Uterus (tissue), 4 donors: Measurements from ENCODE around the gene NPAS1. TPM values are rescaled to one million over a fixed set of nuclear protein-coding genes. Genes with fewer than 3 reads are reported as not detected.
"Not testable (repeated sequence)": the region's sequence is repeated elsewhere in the genome, so short reads cannot be mapped to it uniquely, and the experiment has no call there.

Source experiments
- DNase-seq, 2 donors: peaks; one replicate each; pipeline ENCODE4 v3.0.0-alpha.2; 2019 to 2020
- H3K27ac ChIP-seq, 2 donors: fragments of 200-600 bp; sonication (generic); 1 replicate in 1 of 2; 2 replicates in 1 of 2; pipeline ENCODE4 v1.5.1; 2016 to 2018
- H3K27me3 ChIP-seq, 2 donors: fragments of 200-600 bp; sonication (generic); one replicate each; pipeline ENCODE4 v1.5.1; 2018 to 2019; ENCODE audit warnings: control low read depth in 1 of 2
- H3K36me3 ChIP-seq, 2 donors: fragments of 200-600 bp; sonication (generic); one replicate each; pipeline ENCODE4 v1.5.1; 2019; ENCODE audit warnings: control low read depth in 1 of 2
- H3K4me1 ChIP-seq, 2 donors: fragments of 200-600 bp; sonication (generic); one replicate each; pipeline ENCODE4 v1.5.1; 2018 to 2019; ENCODE audit warnings: control low read depth in 1 of 2
- H3K4me3 ChIP-seq, 2 donors: fragments of 200-600 bp; sonication (generic); 1 replicate in 1 of 2; 2 replicates in 1 of 2; pipeline ENCODE4 v1.5.1; 2018 to 2019; ENCODE audit warnings: mild to moderate bottlenecking in 1 of 2
- H3K9me3 ChIP-seq, 2 donors: fragments of 200-600 bp; sonication (generic); one replicate each; pipeline ENCODE4 v1.5.1; 2019; ENCODE audit warnings: control low read depth in 1 of 2
- POLR2A ChIP-seq, 2 donors: fragments of 450-650 bp; IDR thresholded peaks; one replicate each; pipeline ENCODE4 v1.6.1; 2016; ENCODE audit warnings: antibody characterized with exemption in 2 of 2, mild to moderate bottlenecking in 1 of 2, moderate library complexity in 1 of 2
- intact Hi-C: fragments of 100-400 bp; cut with DNase I; formaldehyde crosslinking; loops from one replicate; pipeline ENCODE4 v1.15.1; 2023; ENCODE audit warnings: low total_unique reads
- total RNA-seq, 4 donors: library from RNA; depleted of rRNA in 3 of 4; stranded (reverse); fragments of >200 nt in 3 of 4; gene quantifications; one replicate each; pipeline versions ENCODE4 v1.1.0 to v1.2.4, GENCODE V29; 2014 to 2023
- TF ChIP-seq, protein P1 (sequence below), 4 experiments: fragments of 200-600 bp in 2 of 4; fragments of 450-650 bp in 2 of 4; sonication (generic) in 2 of 4; IDR thresholded peaks; one replicate each; pipeline ENCODE4 v1.5.1; 2016 to 2019; ENCODE audit warnings: antibody characterized with exemption in 4 of 4, mild to moderate bottlenecking in 2 of 4, moderate library complexity in 1 of 4
- donor health status: DM: yes; HTN: yes; CAD: no.

NPAS1 gene
- total RNA-seq, 4 donors from 2014 or later: not detected

DNA sequence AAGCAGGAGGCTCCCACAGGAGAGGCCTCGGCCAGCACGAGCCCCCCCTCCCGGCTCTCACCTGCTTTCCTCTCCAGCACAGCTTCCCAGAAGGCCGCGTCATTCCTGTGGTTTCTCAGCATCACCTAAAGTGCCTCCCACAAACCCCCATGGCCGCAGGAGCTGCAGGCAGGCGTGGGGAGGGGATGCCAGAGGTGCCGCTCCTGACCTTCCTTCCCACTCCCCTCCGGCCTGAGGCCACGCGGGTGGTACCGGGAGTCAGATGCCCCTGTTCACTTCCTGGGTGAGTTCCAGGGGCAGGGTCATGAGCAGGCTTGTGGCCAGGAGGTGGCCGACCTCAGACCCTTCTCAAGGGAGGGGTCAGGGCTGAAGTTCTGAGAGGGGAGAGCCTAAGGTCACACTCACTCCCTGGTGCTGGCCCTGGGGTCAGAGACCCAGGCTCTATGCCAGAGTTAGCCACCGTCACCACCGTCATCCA, 14.4 kb upstream of the NPAS1 start:
- H3K4me3 ChIP-seq: no peak overlapping the region
- no peaks in the 10 kb centered on the region for H3K36me3 ChIP-seq
- H3K27ac ChIP-seq: no peak overlapping the region
- no peak for TF ChIP-seq POLR2A (IDR thresholded peaks at IDR 0.05)
- TF ChIP-seq, protein P1, sequence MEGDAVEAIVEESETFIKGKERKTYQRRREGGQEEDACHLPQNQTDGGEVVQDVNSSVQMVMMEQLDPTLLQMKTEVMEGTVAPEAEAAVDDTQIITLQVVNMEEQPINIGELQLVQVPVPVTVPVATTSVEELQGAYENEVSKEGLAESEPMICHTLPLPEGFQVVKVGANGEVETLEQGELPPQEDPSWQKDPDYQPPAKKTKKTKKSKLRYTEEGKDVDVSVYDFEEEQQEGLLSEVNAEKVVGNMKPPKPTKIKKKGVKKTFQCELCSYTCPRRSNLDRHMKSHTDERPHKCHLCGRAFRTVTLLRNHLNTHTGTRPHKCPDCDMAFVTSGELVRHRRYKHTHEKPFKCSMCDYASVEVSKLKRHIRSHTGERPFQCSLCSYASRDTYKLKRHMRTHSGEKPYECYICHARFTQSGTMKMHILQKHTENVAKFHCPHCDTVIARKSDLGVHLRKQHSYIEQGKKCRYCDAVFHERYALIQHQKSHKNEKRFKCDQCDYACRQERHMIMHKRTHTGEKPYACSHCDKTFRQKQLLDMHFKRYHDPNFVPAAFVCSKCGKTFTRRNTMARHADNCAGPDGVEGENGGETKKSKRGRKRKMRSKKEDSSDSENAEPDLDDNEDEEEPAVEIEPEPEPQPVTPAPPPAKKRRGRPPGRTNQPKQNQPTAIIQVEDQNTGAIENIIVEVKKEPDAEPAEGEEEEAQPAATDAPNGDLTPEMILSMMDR (IDR thresholded peaks at IDR 0.05): no peak
- no peaks in the 10 kb centered on the region for H3K9me3 ChIP-seq
- H3K27me3 ChIP-seq: no peaks in the 10 kb centered on the region
- no peaks in the 10 kb centered on the region for H3K4me1 ChIP-seq
- DNase-seq: no peak
- intact Hi-C loops: no loop called here

- Histone ChIP-seq H3K27ac (no peak overlapping the region), H3K27me3 (no peaks in the 10 kb centered on the region), H3K4me3 (no peak overlapping the region), H3K9me3 (no peaks in the 10 kb centered on the region), H3K36me3 (no peaks in the 10 kb centered on the region), H3K4me1 (no peaks in the 10 kb centered on the region)
- intact Hi-C loops: no loop called here
- DNase-seq: no peak
- TF ChIP-seq, protein P1 (IDR thresholded peaks at IDR 0.05): no peak
- TF ChIP-seq POLR2A (IDR thresholded peaks at IDR 0.05): no peak
Measured at GRCh38 chr19:47005873-47006272, 13.8 kb upstream of the NPAS1 start.

- Histone ChIP-seq H3K27me3 (no peaks in the 10 kb centered on the region), H3K9me3 (no peaks in the 10 kb centered on the region), H3K4me1 (no peaks in the 10 kb centered on the region), H3K36me3 (no peaks in the 10 kb centered on the region), H3K27ac (no peak overlapping the region), H3K4me3 (no peak overlapping the region)
- DNase-seq: no peak
- intact Hi-C loops: no loop called here
- TF ChIP-seq POLR2A (IDR thresholded peaks at IDR 0.05): no peak
- TF ChIP-seq, protein P1 (IDR thresholded peaks at IDR 0.05): no peak
Measured at GRCh38 chr19:47006496-47006895, 13.1 kb upstream of the NPAS1 start.

- H3K4me3 ChIP-seq, H3K9me3 ChIP-seq, H3K27ac ChIP-seq, H3K36me3 ChIP-seq, H3K27me3 ChIP-seq, intact Hi-C loops, DNase-seq, H3K4me1 ChIP-seq: not testable (repeated sequence)
Measured at GRCh38 chr19:47010549-47010948, 9.1 kb upstream of the NPAS1 start.

- intact Hi-C loops: no loop called here
- Histone ChIP-seq H3K27ac (no peak overlapping the region), H3K4me1 (no peaks in the 10 kb centered on the region), H3K9me3 (no peaks in the 10 kb centered on the region), H3K27me3 (peaks cover 0 to 3% of the 10 kb centered on the region in 2 donors), H3K4me3 (no peak overlapping the region), H3K36me3 (no peaks in the 10 kb centered on the region)
- TF ChIP-seq, protein P1 (IDR thresholded peaks at IDR 0.05): no peak
- TF ChIP-seq POLR2A (IDR thresholded peaks at IDR 0.05): no peak
- DNase-seq: no peak
Measured at GRCh38 chr19:47012617-47013016, 7.0 kb upstream of the NPAS1 start.

- TF ChIP-seq, protein P1 (IDR thresholded peaks at IDR 0.05): peak; percentile 92 to 98 (median 96)
- no peak for TF ChIP-seq POLR2A (IDR thresholded peaks at IDR 0.05)
Measured at GRCh38 chr19:47013041-47013517, 6.6 kb upstream of the NPAS1 start.

More at GRCh38 chr19:47013041-47013517, 6.6 kb upstream of the NPAS1 start:
- intact Hi-C loops: no loop called here
- no peaks in the 10 kb centered on the region for H3K36me3 ChIP-seq
- H3K4me1 ChIP-seq: no peaks in the 10 kb centered on the region
- H3K27me3 ChIP-seq: peaks cover 0 to 3% of the 10 kb centered on the region in 2 donors
- H3K9me3 ChIP-seq: no peaks in the 10 kb centered on the region
- H3K4me3 ChIP-seq: no peak overlapping the region
- no peak overlapping the region for H3K27ac ChIP-seq
- peak; percentile 69 to 82 for DNase-seq
